NCI-H2081 (cell line): ENCODE data around the gene VCAN.
A peak's percentile ranks its signal among the peaks of the same experiment; 100 is the strongest.

Source experiments
- DNase-seq, 2 experiments: peaks; one replicate each; lab custom pipeline; 2025; lab: John Stamatoyannopoulos, UW

Gene VCAN

GRCh38 chr5:83494666-83495065 lies 23.1 kb downstream of the VCAN start:
- DNase-seq: no peak

- DNase-seq: no peak
Measured at GRCh38 chr5:83496626-83497025, 25.1 kb downstream of the VCAN start.

GRCh38 chr5:83498585-83498984 lies 27.0 kb downstream of the VCAN start:
- DNase-seq: no peak

GRCh38 chr5:83503662-83504061 lies 32.1 kb downstream of the VCAN start:
- peak in 1 of 2 experiments; percentile 13 for DNase-seq

GRCh38 chr5:83507431-83507830 lies 35.9 kb downstream of the VCAN start:
- no peak for DNase-seq

- peak in 1 of 2 experiments; percentile 12 for DNase-seq
Measured at GRCh38 chr5:83509540-83509939, 38.0 kb downstream of the VCAN start.

GRCh38 chr5:83510260-83510659 lies 38.7 kb downstream of the VCAN start:
- no peak for DNase-seq

GRCh38 chr5:83512061-83512745 lies 40.7 kb downstream of the VCAN start:
- DNase-seq: no peak

- DNase-seq: no peak
Measured at GRCh38 chr5:83513081-83513480, 41.5 kb downstream of the VCAN start.

GRCh38 chr5:83513491-83513890 lies 41.9 kb downstream of the VCAN start:
- no peak for DNase-seq

GRCh38 chr5:83516377-83516776 lies 44.8 kb downstream of the VCAN start:
- DNase-seq: no peak

GRCh38 chr5:83517072-83517687 lies 45.6 kb downstream of the VCAN start:
- DNase-seq: no peak

GRCh38 chr5:83517688-83518085 lies 46.1 kb downstream of the VCAN start:
- DNase-seq: no peak

GRCh38 chr5:83518319-83519061 lies 46.9 kb downstream of the VCAN start:
- no peak for DNase-seq

GRCh38 chr5:83522446-83522845 lies 50.9 kb downstream of the VCAN start:
- DNase-seq: no peak

- DNase-seq: no peak
Measured at GRCh38 chr5:83523929-83524328, 52.4 kb downstream of the VCAN start.

- no peak for DNase-seq
Measured at GRCh38 chr5:83524345-83524744, 52.8 kb downstream of the VCAN start.

GRCh38 chr5:83524991-83525390 lies 53.4 kb downstream of the VCAN start:
- no peak for DNase-seq

- no peak for DNase-seq
Measured at GRCh38 chr5:83526289-83526688, 54.7 kb downstream of the VCAN start.

- no peak for DNase-seq
Measured at GRCh38 chr5:83527221-83527620, 55.7 kb downstream of the VCAN start.

- no peak for DNase-seq
Measured at GRCh38 chr5:83527722-83528438, 56.3 kb downstream of the VCAN start.

GRCh38 chr5:83528439-83528769 lies 56.9 kb downstream of the VCAN start:
- DNase-seq: no peak

- no peak for DNase-seq
Measured at GRCh38 chr5:83530193-83530592, 58.6 kb downstream of the VCAN start.
